Ovary (tissue), 9 donors: ENCODE data around the gene COX10. TPM values are rescaled to one million over a fixed set of nuclear protein-coding genes. Genes with fewer than 3 reads are reported as not detected.

Source experiments
- DNase-seq, 5 donors: peaks; one replicate each; pipeline ENCODE4 v3.0.0-alpha.2; 2019 to 2020
- H3K27ac ChIP-seq, 2 donors: fragments of 200-600 bp; one replicate each; pipeline versions ENCODE4 v1.5.1 to v1.8.0; 2019 to 2022
- H3K27me3 ChIP-seq: fragments of 200-600 bp; one replicate; pipeline ENCODE4 v1.8.0; 2022
- H3K36me3 ChIP-seq: fragments of 200-600 bp; sonication (generic); one replicate; pipeline ENCODE4 v1.5.1; 2019
- H3K4me1 ChIP-seq: one replicate; pipeline ENCODE4 v1.8.1; 2013; ENCODE audit warnings: mild to moderate bottlenecking, moderate library complexity; ENCODE audit not compliant: insufficient read depth
- H3K4me3 ChIP-seq: fragments of 200-600 bp; sonication (generic); one replicate; pipeline ENCODE4 v1.5.1; 2017
- H3K9me3 ChIP-seq, 2 donors: fragments of 200-600 bp in 1 of 2; sonication (generic) in 1 of 2; one replicate each; pipeline versions ENCODE4 v1.5.1 to v1.8.1; 2013 to 2019; ENCODE audit warnings: mild to moderate bottlenecking in 1 of 2, moderate library complexity in 1 of 2
- CTCF ChIP-seq, 3 donors: fragments of 450-650 bp in 2 of 3; fragments of 200-600 bp in 1 of 3; IDR thresholded peaks; one replicate each; pipeline versions ENCODE4 v1.5.1 to v1.8.0; 2016 to 2022; ENCODE audit warnings: antibody characterized with exemption in 3 of 3, mild to moderate bottlenecking in 1 of 3
- EP300 ChIP-seq: sonication (generic); formaldehyde crosslinking; IDR thresholded peaks from one replicate; pipeline ENCODE4 v1.6.1; 2017; ENCODE audit warnings: antibody characterized with exemption
- POLR2A ChIP-seq: fragments of 450-650 bp; IDR thresholded peaks from one replicate; pipeline ENCODE4 v1.6.1; 2017; ENCODE audit warnings: antibody characterized with exemption, mild to moderate bottlenecking, moderate library complexity
- WGBS, 3 donors: extraction: QIAGEN DNeasy Blood & Tissue Kit in 1 of 3; methylation state at CpG; one replicate each; pipeline versions ENCODE4 v1.1.5 to v1.1.7; 2013 to 2017; 5-methylcytosine and 5-hydroxymethylcytosine counted together
- intact Hi-C, 4 donors: fragments of 100-400 bp; cut with DNase I; formaldehyde crosslinking; loops; one replicate each; pipeline versions ENCODE4 v1.11.0 to v1.15.1; 2022 to 2023
- polyA plus RNA-seq, 2 donors: library from polyadenylated mRNA; stranded (reverse); fragments of 200-250 nt in 1 of 2; fragments of 350-450 nt in 1 of 2; fragmentation: Illumina TruSeq in 1 of 2; extraction: RNeasy Lipid Tissue Mini Kit (QIAGEN cat#74804) in 1 of 2; gene quantifications; one replicate each; pipeline ENCODE4 v1.2.3, GENCODE V29; 2013 to 2014
- total RNA-seq, 7 donors: library from RNA; depleted of rRNA in 2 of 7; stranded (reverse); fragments of >200 nt in 2 of 7; fragmentation: NEBNext Ultra II Directional in 3 of 7; extraction: Animal tissue kit (Norgen Biotek cat#: 25700) in 3 of 7; gene quantifications; one replicate each; pipeline versions ENCODE4 v1.1.0 to v1.2.4, GENCODE V29; 2016 to 2023
- donor health status: DM: no; HTN: no; CAD: no; lungs with moderate emphysema.
- donor health status: DM: no; HTN: no; CAD: no.
- donor health status: Bipolar disorder and iron deficiency.
- donor health status: DM: yes; HTN: yes; CAD: no.
- donor health status: DM: no; HTN: no; CAD: no.
- donor health status: DM: yes; HTN: yes; CAD: no.

COX10 gene
- total and polyA plus RNA-seq, 9 donors = 5.1 to 15.3 (median 11.7) TPM

DNA sequence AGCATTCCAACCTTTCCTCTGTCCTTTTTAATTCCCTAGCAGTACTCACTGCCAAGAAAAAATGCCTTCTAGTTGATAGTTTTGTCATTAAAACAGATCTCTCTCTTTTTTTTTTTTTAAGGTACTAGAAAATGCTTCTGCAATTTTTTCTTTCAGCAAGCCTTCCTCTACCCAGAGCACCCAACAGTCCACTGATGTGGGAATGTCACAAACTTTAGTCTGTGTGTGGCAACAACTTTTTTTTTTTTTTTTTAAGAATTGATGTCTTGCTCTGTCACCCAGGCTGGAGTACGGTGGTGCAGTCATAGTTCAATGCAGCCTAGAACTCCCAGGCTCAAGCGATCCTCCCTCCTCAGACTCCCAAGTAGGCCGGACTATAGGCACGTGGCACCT, 132.7 kb downstream of the COX10 start:
- Histone ChIP-seq H3K9me3 (no peaks in the 10 kb centered on the region), H3K36me3 (no peaks in the 10 kb centered on the region), H3K27ac (no peak overlapping the region), H3K27me3 (no peaks in the 10 kb centered on the region), H3K4me1 (peaks cover 2% of the 10 kb centered on the region), H3K4me3 (no peak overlapping the region)
- TF ChIP-seq EP300 (no peak), CTCF (IDR thresholded peaks at IDR 0.05) (no peak), POLR2A (no peak)
- DNase-seq = no peak
- intact Hi-C loops = no loop called here
- 94 to 97% (median 97%) methylated on average over 4 of the region's 4 CpGs for WGBS, 3 donors

- TF ChIP-seq EP300 (no peak), CTCF (IDR thresholded peaks at IDR 0.05) (no peak), POLR2A (no peak)
- WGBS, 3 donors = 94 to 96% (median 94%) methylated on average over 10 of the region's 10 CpGs
- no peaks in the 10 kb centered on the region for H3K36me3 ChIP-seq
- H3K9me3 ChIP-seq = no peaks in the 10 kb centered on the region
- H3K4me3 ChIP-seq = no peak overlapping the region
- H3K27me3 ChIP-seq = no peaks in the 10 kb centered on the region
- no peak for DNase-seq
- no peak overlapping the region for H3K27ac ChIP-seq
- peaks cover 2% of the 10 kb centered on the region for H3K4me1 ChIP-seq
- intact Hi-C loops = no loop called here
Measured at GRCh38 chr17:14202388-14203166, 133.3 kb downstream of the COX10 start.

DNA sequence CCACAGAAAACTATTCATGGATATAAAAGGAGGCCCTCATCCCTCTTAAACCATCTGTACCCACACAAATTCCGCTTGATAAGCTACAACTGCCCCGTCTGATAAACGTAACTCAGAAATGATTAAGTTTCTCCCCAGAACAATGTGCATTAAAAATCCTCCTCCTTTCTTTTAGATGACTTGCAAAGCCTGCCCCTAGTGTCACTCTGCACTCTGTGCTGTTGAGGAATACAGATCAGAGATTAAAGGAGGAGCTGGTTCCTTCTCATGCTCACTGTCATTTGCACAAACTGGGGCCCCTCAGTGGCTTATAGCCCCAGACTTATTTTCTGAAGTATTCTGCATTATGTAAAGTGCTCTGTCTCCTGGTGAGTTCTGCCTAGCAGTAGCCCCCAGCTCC, 134.1 kb downstream of the COX10 start:
- Histone ChIP-seq H3K4me3 (no peak overlapping the region), H3K9me3 (no peaks in the 10 kb centered on the region), H3K27ac (no peak overlapping the region), H3K36me3 (no peaks in the 10 kb centered on the region), H3K27me3 (no peaks in the 10 kb centered on the region), H3K4me1 (peaks cover 2% of the 10 kb centered on the region)
- DNase-seq = no peak
- TF ChIP-seq EP300 (no peak), CTCF (IDR thresholded peaks at IDR 0.05) (no peak), POLR2A (no peak)
- intact Hi-C loops = no loop called here
- 81 to 91% (median 86%) methylated on average over 3 of the region's 3 CpGs for WGBS, 3 donors

DNA sequence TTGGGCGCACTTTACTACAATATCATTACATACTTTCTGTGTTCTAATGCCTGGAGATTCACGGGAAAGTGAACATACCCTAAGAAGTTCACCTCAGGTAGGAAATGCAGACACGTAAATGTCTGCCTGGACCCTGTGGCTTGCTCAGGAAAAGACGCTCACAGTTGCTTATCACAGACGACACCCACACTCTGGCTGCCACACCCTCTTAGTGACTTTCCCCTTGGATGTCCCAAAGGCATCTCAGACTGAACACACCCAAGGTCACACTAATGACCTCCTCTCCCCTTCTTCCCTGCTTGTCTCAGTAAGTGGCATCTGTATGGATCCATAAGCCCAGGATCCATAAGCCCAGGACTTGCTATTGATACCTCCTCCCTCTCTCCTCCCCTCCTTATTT, 134.8 kb downstream of the COX10 start:
- no peaks in the 10 kb centered on the region for H3K9me3 ChIP-seq
- intact Hi-C loops = no loop called here
- WGBS, 3 donors = 76 to 94% (median 84%) methylated on average over 5 of the region's 5 CpGs
- no peak overlapping the region for H3K27ac ChIP-seq
- peaks cover 2% of the 10 kb centered on the region for H3K4me1 ChIP-seq
- no peak for TF ChIP-seq EP300
- no peak for TF ChIP-seq CTCF (IDR thresholded peaks at IDR 0.05)
- no peak for TF ChIP-seq POLR2A
- no peak for DNase-seq
- no peak overlapping the region for H3K4me3 ChIP-seq
- H3K36me3 ChIP-seq = no peaks in the 10 kb centered on the region
- H3K27me3 ChIP-seq = no peaks in the 10 kb centered on the region
